T-helper 1 cell (primary cell): Measurements from ENCODE around the gene CILP.
A peak's percentile ranks its signal among the peaks of the same experiment; 100 is the strongest.
"Not testable (repeated sequence)": the region's sequence is repeated elsewhere in the genome, so short reads cannot be mapped to it uniquely, and the experiment has no call there.

ENCODE experiments used
- DNase-seq, 5 donors: peaks; one replicate each; pipeline ENCODE4 v3.0.0-alpha.2; 2012 to 2020
- total RNA-seq, 4 donors: gene quantifications; one replicate each; lab custom pipeline; 2026; lab: John Stamatoyannopoulos, UW

CILP gene
- 0.54 to 2.2 (median 1.4) reads per million in 4 donors for total RNA-seq

GRCh38 chr15:65210770-65211481 is at the start of gene CILP:
CILP (minus strand) TSS chr15:65211473; CDS start chr15:65209755, 1,718 bp downstream.
- no peak for DNase-seq

- DNase-seq: no peak
These were observed 49.7 kb upstream of the CILP start for GRCh38 chr15:65260968-65261367.

GRCh38 chr15:65259367-65259797 is 48.1 kb upstream of the CILP start:
- no peak for DNase-seq

- DNase-seq: no peak
These were observed 47.3 kb upstream of the CILP start for GRCh38 chr15:65258375-65259262.

- no peak for DNase-seq
These were observed 44.3 kb upstream of the CILP start for GRCh38 chr15:65255486-65256140.

GRCh38 chr15:65254758-65255157 is 43.5 kb upstream of the CILP start:
- no peak for DNase-seq

- no peak for DNase-seq
These were observed 43.1 kb upstream of the CILP start for GRCh38 chr15:65254356-65254755.

- peak in 1 of 5 donors; percentile 11 for DNase-seq
These were observed 38.4 kb upstream of the CILP start for GRCh38 chr15:65249641-65250040.

- no peak for DNase-seq
These were observed 37.4 kb upstream of the CILP start for GRCh38 chr15:65248511-65249255.

GRCh38 chr15:65246939-65247338 is 35.7 kb upstream of the CILP start:
- DNase-seq: no peak

GRCh38 chr15:65246026-65246714 is 34.9 kb upstream of the CILP start:
- no peak for DNase-seq

- DNase-seq: no peak
These were observed 34.0 kb upstream of the CILP start for GRCh38 chr15:65245096-65245856.

- no peak for DNase-seq
These were observed 33.4 kb upstream of the CILP start for GRCh38 chr15:65244638-65245037.

- not testable (repeated sequence) for DNase-seq
These were observed 25.2 kb upstream of the CILP start for GRCh38 chr15:65236443-65236842.

GRCh38 chr15:65233696-65234095 is 22.4 kb upstream of the CILP start:
- no peak for DNase-seq

GRCh38 chr15:65232520-65232919 is 21.2 kb upstream of the CILP start:
- no peak for DNase-seq

GRCh38 chr15:65231306-65231705 is 20.0 kb upstream of the CILP start:
- DNase-seq: no peak

- DNase-seq: not testable (repeated sequence)
These were observed 15.6 kb upstream of the CILP start for GRCh38 chr15:65226901-65227300.

GRCh38 chr15:65226221-65226620 is 14.9 kb upstream of the CILP start:
- DNase-seq: no peak

- DNase-seq: no peak
These were observed 12.7 kb upstream of the CILP start for GRCh38 chr15:65223996-65224395.

GRCh38 chr15:65222891-65223290 is 11.6 kb upstream of the CILP start:
- DNase-seq: no peak
